NCI-H2081 (cell line): ENCODE data around the gene ATP1A3.
A peak's percentile ranks its signal among the peaks of the same experiment; 100 is the strongest.
"Not testable (repeated sequence)": the region's sequence is repeated elsewhere in the genome, so short reads cannot be mapped to it uniquely, and the experiment has no call there.

Experiments used
- DNase-seq, 2 experiments: peaks; one replicate each; lab custom pipeline; 2025; lab: John Stamatoyannopoulos, UW

Gene ATP1A3

DNA sequence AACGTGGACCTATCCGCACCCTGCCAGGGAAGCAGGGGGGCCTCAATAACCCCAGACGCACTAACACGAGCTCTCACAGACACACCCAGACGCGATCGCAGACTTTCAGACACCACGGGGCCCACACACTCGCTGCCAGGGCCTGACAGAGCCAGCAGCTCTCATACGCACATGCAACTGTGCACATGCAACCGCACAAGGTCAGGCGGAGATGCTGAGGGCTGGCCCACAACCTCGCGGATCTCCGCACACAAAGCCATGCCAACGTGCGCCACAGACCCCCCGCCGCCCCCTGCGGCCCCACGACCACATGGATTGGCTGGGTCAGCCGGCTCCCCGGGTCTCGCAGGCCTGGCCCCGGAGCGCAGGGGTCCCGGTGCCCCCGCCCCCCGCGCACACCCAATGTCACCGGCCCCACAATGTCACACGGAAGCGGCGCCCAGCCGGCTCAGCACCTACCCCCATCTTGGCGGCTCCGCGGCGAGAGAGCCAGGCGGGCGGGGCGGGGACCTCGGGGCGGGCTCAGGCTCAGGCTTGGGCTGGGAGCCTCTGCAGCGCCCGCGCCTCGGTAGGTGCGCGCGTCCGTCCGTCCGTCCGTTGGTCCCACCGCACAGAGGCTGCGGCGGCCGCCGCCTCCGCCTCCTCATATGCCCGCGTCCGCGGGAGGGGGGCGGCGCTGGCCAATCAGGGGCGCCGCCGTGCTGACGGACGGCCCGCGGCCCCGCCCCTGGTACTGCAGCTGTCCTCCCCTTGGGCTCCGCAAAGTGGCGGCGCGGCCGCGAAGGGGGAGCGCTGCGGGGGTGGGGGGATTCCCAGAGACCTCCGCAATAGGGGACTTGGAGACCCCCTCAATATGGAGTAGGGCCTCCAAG is at the start of gene ATP1A3:
Gene ATP1A3 (minus strand): TSS at position 619 of the 872 bp plus-strand sequence. CDS start 154 bp downstream, at position 465.
- DNase-seq = peak; percentile 72 to 82

DNA sequence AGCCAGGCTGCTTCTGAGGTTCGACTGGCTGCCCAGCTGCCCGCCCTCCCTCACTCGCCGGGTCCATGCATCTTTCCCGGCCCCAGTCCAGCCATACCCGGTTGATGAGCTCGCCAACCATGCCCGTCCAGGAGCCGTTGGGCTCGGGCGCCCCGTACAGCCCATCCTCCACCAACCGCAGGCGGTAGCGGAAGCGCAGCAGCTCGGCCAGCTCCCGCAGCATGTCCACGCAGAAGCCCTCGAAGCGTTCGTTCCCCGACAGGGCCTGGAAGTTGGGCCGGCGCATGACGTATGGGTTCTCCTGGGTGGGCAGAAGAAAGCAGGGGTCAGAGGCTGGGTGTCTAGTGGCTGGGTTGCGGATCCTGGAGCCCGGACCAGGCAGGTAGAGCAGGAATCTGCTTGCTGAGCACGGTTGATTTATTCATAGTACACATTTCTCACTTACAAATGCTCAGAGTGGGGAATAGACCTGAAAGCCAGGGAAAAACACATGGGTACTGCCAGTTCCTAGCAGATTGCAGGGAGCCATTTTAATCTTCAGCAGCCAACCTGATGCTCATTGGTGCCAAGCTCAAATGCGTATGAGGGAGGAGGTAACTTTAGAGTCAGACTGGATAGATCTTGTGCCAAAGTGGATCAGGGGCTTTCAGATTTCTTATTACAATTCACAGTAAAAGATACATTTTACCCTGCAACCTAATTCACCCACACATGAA is 48.6 kb upstream of the ATP1A3 start:
- no peak for DNase-seq

DNA sequence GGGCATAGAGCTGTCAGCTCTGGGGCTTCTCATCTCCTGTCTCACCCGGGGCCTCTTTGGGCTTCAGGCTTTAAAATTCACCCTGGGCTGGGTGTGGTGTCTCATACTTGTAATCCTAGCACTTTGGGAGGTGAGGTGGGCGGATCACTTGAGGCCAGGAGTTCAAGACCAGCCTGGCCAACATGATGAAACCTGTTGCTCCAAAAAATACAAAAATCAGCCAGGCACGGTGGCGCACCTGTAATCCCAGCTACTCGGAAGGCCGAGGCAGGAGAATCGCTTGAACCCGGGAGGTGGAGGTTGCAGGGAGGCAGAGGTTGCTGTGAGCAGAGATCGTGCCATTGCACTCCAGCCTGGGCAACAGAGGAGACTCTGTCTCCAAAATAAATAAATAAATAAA is 46.5 kb upstream of the ATP1A3 start:
- DNase-seq = not testable (repeated sequence)

DNA sequence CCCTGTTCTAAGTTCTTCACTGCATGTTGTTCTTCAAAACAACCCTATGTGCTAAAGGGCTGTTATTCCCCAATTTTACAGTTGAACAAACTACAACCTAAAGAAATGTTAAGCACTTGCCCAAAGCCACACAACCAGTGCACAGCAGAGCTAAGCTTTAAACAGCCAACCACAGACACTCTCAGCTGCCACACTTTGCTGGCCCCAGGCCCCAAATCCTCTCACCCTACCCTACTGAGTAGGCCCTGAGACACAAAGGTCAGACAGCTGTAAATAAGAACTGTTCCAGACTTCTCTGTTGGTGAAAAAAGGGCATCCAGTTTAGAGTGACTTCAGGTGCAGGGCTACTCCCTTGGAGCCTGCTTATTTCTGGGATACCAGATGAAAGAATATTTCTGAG is 46.0 kb upstream of the ATP1A3 start:
- no peak for DNase-seq

DNA sequence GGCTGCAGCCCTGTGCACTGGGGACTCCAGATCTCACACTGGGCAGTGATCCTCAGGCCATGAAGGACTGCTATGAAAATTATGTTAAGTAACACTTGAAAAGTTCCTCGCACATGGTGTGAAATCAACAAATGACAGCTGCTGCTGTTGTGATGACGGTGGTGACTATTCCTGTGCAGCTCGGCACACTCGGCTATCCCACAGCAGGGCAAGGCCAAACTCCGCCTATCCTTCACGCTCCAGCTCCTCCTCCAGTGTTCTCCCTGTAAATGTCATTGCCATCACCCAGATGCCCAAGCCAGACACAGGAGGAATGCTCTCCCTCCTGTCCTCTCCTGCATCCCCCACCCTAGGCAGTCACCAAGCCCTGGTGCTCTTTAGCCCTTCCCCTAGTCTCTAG is 44.6 kb upstream of the ATP1A3 start:
- no peak for DNase-seq

DNA sequence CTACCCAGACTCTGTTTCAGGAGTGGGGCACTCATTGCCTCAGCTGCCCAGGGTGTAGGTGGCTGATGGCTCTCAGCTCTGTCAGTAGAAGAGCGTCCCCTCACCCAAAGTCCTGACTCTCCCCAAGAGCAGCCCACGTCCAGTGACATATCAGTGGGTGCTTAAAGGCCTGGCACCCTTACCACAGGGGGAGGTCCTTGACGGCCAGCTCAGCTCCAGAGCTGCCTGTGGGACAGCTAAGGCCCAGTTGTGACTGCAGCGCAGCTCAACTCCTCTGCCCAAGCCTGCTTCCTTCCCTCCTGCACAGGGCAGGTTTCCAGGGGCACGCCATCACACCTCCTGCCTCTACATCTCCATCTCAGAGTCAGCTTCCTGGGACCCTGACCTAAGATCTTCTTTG is 43.6 kb upstream of the ATP1A3 start:
- DNase-seq = no peak

DNA sequence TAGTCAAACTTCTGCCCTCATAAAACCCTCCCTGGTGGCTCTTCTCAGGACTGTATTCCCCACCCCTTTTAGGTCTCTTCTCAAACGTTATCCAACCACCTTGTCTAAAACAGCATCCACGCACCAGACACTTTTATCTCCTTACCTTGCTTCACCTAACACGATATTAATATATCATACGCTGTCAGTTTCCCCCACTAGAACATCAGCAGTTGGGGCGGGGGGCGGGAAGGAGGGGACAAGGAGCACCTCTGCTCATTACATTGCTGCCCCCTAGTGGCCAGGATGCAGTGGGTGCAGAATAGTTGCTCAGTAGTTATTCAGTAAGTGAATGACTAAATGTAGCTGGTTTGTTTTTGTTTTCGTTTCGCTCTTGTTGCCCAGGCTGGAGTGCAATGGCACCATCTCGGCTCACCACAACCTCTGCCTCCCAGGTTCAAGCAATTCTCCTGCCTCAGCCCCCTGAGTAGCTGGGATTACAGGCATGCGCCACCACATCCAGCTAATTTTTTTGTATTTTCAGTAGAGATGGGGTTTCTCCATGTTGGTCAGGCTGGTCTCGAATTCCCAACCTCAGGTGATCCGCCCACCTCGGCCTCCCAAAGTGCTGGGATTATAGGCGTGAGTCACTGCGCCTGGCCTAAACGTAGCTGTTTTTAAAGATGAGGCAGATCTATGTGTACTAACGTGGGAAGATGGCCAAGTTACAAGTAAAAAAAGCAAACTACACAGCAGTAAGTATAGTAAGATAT is 40.8 kb upstream of the ATP1A3 start:
- peak; percentile 50 to 73 for DNase-seq

DNA sequence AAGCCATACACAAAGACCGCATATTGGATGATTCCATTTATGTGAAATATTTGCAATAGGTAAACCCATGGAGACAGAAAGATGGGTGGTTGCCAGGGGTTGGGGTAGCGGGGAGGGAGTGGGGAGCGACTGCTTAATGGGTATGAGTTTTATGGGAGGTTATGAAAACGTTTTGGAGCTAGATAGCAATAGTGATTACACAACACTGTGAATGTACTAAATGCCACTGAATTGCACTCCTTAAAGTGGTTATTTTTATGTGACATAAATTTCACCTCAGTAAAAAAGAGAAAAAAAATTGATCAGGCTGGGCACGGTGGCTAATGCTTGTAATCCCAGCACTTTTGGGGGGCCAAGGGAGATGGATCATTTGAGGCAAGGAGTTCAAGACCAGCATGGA is 39.4 kb upstream of the ATP1A3 start:
- DNase-seq = no peak

DNA sequence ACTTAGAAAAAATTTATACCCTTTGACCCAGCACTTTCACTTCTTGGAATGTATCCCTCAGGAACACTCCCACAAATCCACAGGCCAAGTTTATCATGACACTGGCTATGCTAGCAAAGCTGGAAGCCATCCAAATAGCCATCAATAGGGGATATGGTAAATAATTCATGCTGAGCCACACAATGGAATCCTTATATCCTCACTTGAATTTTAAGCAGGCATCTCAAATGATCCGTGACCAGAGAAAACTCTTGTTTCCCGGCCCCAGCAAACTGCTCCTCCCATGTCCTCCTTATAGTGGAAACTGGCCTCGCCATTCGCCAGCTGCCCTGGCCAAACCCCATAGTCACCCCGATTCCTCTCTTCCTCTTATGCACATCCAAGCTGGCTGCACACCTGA is 38.4 kb upstream of the ATP1A3 start:
- peak; percentile 68 to 86 for DNase-seq

DNA sequence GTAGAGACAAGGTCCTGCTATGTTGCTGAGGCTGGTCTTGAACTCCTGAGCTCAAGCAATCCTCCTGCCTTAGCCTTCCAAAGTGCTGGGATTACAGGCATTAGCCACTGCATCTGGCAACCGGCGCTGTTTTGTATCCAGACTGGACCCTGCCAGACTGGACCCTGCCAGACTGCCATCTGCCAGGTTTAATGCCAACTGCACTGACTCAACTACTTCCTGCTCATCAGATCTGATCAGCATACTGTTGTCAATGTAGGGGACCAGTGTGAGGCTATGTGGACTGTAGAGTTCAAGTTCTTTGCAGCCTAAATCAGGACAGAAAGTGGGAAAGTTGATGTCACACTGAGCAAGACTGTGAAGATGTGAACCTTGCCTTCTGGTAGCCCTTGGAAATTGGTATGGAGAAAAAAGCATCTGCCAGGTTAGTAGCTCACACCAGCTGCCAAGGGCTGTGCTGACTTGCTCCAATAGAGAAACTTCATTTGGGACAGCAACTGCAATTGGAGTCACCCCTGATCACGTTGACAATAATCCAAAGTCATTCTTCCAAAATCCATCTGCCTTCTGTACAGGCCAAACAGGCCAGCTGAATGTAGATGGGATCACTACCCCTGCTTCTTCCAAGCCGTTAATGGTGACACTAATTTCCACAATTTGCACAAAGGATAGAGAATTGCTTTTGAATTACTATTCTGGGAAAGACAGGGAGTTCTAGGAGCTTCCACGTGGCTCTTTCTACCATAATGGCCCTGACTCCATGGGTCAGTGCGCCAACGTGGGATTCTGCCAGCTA is 36.8 kb upstream of the ATP1A3 start:
- no peak for DNase-seq

DNA sequence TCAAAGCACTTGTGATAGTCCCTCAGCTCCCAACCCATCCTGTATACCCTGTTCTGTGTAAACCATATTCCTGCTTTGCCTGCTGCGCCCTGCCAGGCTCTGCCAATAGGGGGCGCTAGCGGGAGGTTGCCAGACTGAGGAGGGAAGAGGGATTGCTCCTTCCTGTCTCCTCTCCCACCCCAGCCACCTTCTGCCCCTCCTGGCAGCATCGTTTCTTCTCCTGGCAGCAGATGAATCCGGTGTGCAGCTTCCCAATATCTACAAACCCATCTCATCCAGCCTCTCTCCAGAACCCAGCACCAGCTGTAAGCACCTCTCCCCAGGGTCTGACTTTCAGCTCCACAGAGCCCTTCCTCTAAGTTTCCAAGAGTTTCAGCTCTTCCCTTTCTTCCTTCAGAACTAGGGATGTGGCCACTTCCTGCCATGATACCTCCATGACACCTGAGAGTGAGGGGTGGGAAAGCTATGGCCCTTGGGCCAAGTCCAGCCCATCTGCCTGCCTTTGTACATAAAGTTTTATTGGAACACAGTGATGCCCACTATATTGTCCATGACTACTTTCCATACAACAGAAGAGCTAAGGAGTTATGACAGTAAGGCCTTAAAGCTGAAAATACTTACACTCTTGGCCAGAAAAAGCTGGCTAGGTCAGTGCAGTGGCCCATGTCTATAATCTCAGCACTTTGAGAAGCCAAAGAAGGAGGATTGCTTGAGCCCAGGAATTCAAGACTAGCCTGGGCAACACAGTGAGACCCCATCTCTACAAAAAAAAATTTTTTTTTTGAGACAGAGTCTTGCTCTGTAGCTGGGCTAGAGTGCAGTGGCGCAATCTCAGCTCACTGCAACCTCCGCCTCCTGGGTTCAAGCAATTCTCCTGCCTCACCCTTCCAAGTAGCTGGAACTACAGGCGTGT is 34.5 kb upstream of the ATP1A3 start:
- DNase-seq = peak in 1 of 2 experiments; percentile 4

DNA sequence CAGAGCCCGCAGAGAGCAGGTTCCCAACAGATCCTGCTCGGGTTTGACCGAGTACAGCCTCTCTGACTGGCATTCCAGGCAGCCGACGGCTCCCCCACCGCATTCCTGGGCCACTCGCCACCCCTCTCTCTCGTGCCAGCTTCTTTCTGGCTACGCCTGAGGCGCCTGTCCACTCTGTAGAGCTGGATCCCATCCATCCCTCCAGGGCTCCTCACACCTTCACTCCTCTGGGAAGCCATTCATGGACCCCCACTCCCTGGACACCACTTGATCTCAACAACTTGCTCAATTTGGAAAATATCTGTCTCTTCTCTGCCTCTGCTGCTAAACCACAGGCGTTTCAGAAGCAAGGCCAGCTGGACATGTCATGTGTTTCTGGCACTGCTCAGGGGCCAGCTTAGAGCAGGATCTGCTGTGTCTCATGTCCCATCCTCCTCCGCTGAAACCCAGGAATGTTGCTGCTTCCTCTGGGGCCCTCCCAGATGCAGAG is 30.6 kb upstream of the ATP1A3 start:
- no peak for DNase-seq

DNA sequence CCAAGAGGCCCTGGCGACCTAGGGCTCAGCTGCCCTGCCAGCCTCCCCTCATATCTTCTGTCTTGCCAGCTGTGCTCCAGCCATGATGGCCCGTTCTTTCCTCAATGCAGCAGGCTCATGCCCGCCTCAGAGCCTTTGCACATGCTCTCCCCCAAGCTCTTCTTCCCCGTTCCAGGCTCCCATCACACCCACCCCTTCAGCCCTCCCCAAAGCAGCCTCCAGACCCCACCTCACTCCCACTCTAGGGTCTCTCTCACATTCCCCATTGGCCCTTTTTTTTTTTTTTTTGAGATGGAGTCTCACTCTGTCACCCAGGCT is 29.9 kb upstream of the ATP1A3 start:
- no peak for DNase-seq

DNA sequence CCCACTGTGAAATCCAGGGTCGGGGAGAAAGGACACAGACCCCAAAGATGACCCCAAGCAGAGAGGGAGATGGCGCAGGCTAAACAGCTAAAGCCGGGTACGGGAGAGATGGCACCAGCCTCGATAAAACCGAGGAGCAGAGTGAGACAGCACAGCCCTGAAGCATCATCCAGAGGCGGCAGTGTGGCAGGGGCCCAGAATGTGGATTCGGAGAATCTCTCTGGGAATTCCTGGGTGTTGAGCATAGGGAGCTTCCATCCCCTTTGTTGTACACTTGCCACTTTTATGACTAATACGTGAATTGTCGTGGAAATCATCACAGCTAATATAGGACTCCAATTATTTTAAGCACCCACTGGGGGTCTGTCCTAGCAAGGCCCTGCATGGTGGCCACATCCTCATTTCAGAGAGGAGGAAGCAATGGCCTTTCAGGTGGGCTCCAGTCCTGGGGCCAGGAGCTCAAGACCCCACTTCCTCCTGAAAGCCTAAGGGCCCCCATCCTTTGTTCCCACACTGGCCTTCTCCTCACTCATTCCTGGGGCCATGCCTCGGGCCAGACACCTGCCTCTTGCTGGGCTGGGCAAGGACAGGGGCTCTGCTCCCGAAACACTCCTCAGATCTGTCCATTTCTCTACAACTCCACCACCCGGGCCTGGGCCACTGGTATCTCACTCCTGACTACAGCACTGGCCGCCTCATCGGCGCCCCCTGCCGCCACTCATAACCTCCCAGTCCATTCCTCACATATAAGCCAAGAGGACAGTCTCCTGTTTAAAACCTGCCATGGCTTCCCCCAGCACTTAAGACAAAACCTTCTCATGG is 29.3 kb upstream of the ATP1A3 start:
- DNase-seq = no peak

DNA sequence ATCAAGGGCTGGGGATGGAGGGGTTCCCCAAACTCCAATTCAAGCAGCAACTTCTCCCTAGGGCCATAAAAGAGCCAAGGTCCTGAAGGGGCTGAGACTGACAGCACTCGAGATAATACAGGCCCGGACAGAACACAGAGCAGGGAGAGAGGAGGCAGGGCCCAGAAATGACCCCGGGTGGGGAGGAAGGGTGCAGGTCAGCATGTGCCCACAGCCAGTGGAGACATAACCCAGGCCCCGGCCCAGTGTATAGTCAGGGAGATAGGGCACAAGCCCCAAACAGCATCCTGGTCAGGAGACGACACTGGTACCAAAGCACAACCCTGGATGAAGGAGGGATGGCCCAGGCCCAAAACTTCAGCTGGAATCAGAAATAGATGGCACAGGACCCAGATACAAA is 28.6 kb upstream of the ATP1A3 start:
- no peak for DNase-seq

DNA sequence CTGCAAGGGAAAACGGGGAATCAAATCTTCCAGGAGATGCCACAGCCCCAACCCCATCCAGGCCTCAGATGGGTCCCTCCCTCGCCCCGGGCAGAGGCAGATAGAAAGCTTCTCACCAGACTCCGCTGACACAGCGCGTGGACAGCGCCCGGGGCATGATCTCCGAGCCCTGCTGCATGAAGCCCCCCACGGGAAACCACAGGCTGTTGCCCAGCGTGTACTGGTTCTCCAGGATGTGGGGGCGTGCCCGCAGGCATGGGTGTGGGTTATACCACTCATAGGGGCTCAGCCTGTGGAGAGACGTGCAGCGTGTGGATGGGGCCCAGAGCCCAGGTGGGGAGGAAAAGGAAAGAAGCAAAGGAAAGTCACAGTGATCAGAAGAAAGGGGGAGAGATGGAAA is 27.2 kb upstream of the ATP1A3 start:
- DNase-seq = no peak

DNA sequence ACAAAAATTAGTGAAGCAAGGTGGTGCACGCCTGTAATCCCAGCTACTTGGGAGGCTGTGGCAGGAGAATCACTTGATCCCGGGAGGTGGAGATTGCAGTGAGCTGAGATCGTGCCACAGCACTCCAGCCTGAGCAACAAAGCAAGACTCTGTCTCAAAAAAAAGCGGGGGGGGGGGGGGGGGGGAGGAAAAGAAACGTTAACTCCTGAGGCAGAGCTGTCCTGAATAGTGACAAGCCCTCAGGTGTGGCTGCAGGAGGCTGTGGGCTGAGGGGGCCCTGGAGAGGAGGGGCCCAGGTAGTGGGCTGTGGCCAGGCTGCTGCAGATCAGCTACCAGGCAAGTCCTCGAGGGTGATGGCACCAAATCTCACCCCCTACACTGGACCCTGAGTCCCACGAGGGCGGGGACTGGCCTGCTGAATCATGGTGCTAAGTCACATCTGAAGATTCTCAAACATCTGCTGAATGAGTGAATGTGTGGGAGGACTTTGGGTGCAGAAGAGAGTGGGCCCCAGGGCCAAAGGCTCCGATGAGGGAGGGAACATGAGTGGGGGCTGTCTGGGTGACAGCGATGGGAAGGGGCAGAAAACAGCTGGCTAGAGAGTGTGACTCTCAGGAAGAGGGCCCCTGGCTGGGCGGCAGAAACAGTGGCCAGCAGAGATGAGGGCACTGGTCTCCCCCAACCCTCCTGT is 24.6 kb upstream of the ATP1A3 start:
- no peak for DNase-seq

DNA sequence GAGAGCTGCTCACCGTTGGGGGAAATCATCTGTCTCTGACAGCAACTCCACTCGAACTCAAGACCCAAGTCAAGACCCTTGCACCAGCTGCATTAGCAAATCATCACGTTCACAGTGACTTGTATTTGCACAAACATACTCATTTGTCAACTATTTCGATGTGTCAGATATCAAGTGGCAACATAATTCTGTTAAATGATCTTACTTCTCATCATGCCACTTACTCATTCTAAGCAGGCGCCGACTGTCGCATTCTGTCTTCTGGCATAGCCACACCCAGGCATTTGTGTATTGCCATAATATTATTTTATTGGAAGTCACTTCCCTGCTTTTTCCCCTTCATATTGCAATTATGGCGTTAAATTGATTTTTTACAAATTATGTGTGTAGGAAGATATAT is 23.0 kb upstream of the ATP1A3 start:
- DNase-seq = no peak

DNA sequence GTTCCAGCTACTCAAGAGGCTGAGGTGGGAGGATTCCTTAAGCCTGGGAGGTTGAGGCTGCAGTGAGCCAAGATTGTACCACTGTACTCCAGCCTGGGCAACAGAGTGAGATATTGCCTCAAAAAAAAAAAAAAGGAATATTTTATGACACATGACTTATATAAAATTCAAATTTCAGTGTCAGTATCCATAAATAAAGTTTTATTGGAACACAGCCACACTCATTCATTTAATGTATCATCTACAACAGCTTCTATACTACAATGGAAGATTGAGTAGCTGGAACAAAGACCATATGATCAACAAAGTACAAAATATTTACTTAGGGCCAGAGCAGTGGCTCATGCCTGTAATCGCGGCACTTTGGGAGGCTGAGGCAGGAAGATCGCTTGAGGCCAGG is 18.7 kb upstream of the ATP1A3 start:
- DNase-seq = not testable (repeated sequence)
